ENCODE results near the gene VEGFA.
A peak's percentile ranks its signal among the peaks of the same experiment; 100 is the strongest.

VEGFA gene

GRCh38 chr6:43826730-43827129, 56.7 kb downstream of the VEGFA start:
- no peak for DNase-seq

GRCh38 chr6:43827898-43828297, 57.9 kb downstream of the VEGFA start:
- no peak for DNase-seq

- peak; percentile 32 for DNase-seq
These were observed 58.7 kb downstream of the VEGFA start for GRCh38 chr6:43828711-43829110.

GRCh38 chr6:43829470-43829869, 59.5 kb downstream of the VEGFA start:
- DNase-seq = no peak

GRCh38 chr6:43830775-43831174, 60.8 kb downstream of the VEGFA start:
- DNase-seq = no peak

GRCh38 chr6:43831191-43831590, 61.2 kb downstream of the VEGFA start:
- DNase-seq = no peak

GRCh38 chr6:43833223-43833995, 63.4 kb downstream of the VEGFA start:
- no peak for DNase-seq

- no peak for DNase-seq
These were observed 64.0 kb downstream of the VEGFA start for GRCh38 chr6:43833996-43834390.

DNA sequence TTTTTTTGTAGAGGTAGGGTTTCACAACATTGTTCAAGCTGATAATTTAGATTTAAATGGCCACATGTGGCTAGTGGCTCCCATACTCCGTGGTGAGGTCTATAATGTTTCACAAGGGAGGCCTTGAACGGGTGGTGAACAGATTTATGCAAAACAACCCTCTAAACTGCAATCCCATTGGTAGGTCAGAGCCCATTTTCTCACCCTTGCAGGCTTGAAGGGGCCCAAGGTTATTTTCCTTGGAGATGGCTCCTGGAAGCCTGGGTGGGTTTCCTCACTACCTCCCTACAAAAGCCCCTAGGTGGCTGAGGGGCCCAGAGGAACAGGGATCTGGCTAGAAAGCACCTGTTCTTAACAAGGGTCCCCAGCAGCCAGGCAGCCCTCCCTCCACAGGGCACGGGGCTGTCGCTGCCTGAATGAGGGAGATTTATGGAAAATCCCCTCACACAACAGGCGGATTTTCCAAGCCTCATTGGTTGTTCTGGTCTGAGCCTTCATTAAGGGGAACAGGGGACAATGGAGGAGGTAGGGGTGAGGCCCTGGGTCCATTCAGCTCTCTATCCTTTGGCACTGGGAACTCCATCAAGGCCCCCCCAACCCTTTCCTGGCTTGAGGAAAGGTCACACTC, 64.6 kb downstream of the VEGFA start:
- DNase-seq = no peak

GRCh38 chr6:43835872-43836419, 65.9 kb downstream of the VEGFA start:
- DNase-seq = no peak

All from RPMI8226 (cell line).